Neutrophil (primary cell): Measurements from ENCODE around the gene RAB25.

Source experiments
- H3K27ac ChIP-seq: fragments of 200-600 bp; sonication (generic); 2 replicates; pipeline ENCODE4 v1.5.1; 2016; ENCODE audit warnings: mild to moderate bottlenecking, moderate library complexity
- H3K27me3 ChIP-seq: fragments of 200-600 bp; sonication (generic); 2 replicates; pipeline ENCODE4 v1.6.0; 2016; ENCODE audit warnings: mild to moderate bottlenecking
- H3K36me3 ChIP-seq: fragments of 200-600 bp; sonication (generic); 2 replicates; pipeline ENCODE4 v1.5.1; 2017
- H3K4me1 ChIP-seq, 2 experiments: fragments of 200-600 bp in 1 of 2; sonication (generic) in 1 of 2; 1 replicate in 1 of 2; 2 replicates in 1 of 2; pipeline versions ENCODE4 v1.5.1 to v1.6.1; 2013 to 2016; ENCODE audit warnings: low read depth in 1 of 2, low read length in 1 of 2, mild to moderate bottlenecking in 1 of 2, moderate library complexity in 1 of 2; ENCODE audit not compliant: control insufficient read depth in 1 of 2, insufficient read depth in 1 of 2
- H3K4me3 ChIP-seq, 2 experiments: fragments of 200-600 bp in 1 of 2; sonication (generic) in 1 of 2; 1 replicate in 1 of 2; 2 replicates in 1 of 2; pipeline ENCODE4 v1.5.1; 2013 to 2016; ENCODE audit warnings: low read depth in 1 of 2, low read length in 1 of 2, mild to moderate bottlenecking in 1 of 2, moderate library complexity in 1 of 2
- H3K9me3 ChIP-seq: fragments of 200-600 bp; sonication (generic); 2 replicates; pipeline ENCODE4 v1.5.1; 2016
- CTCF ChIP-seq: fragments of 200-600 bp; sonication (generic); IDR thresholded peaks from 2 replicates; pipeline ENCODE4 v1.5.1; 2016; ENCODE audit warnings: antibody characterized with exemption

RAB25 gene

GRCh38 chr1:156106624-156107488 lies 45.9 kb downstream of the RAB25 start:
- Histone ChIP-seq H3K27ac (no peak overlapping the region), H3K9me3 (no peaks in the 10 kb centered on the region), H3K4me1 (peaks cover 7 to 8% of the 10 kb centered on the region in 2 experiments), H3K36me3 (no peaks in the 10 kb centered on the region), H3K4me3 (peak overlapping the region in 1 of 2 experiments; percentile 55), H3K27me3 (peaks cover 84% of the 10 kb centered on the region)
- no peak for TF ChIP-seq CTCF

GRCh38 chr1:156108057-156108456 lies 47.1 kb downstream of the RAB25 start:
- no peak for TF ChIP-seq CTCF
- H3K36me3 ChIP-seq = no peaks in the 10 kb centered on the region
- peaks cover 96% of the 10 kb centered on the region for H3K27me3 ChIP-seq
- no peak overlapping the region for H3K4me3 ChIP-seq
- H3K4me1 ChIP-seq = peaks cover 5 to 7% of the 10 kb centered on the region in 2 experiments
- no peaks in the 10 kb centered on the region for H3K9me3 ChIP-seq
- no peak overlapping the region for H3K27ac ChIP-seq

GRCh38 chr1:156108664-156109241 lies 47.8 kb downstream of the RAB25 start:
- Histone ChIP-seq H3K4me3 (no peak overlapping the region), H3K27ac (no peak overlapping the region), H3K4me1 (peaks cover 5 to 7% of the 10 kb centered on the region in 2 experiments)

GRCh38 chr1:156110252-156110651 lies 49.3 kb downstream of the RAB25 start:
- no peak overlapping the region for H3K27ac ChIP-seq
- no peak for TF ChIP-seq CTCF
- no peaks in the 10 kb centered on the region for H3K9me3 ChIP-seq
- no peaks in the 10 kb centered on the region for H3K36me3 ChIP-seq
- H3K4me3 ChIP-seq = no peak overlapping the region
- peaks cover 97% of the 10 kb centered on the region for H3K27me3 ChIP-seq
- peaks cover 12 to 17% of the 10 kb centered on the region in 2 experiments for H3K4me1 ChIP-seq

More at GRCh38 chr1:156108664-156109241, 47.8 kb downstream of the RAB25 start:
- Histone ChIP-seq H3K36me3 (no peaks in the 10 kb centered on the region), H3K9me3 (no peaks in the 10 kb centered on the region), H3K27me3 (peaks cover 97% of the 10 kb centered on the region)
- TF ChIP-seq CTCF = no peak

GRCh38 chr1:156111355-156111962 lies 50.5 kb downstream of the RAB25 start:
- H3K36me3 ChIP-seq = no peaks in the 10 kb centered on the region
- no peak overlapping the region for H3K27ac ChIP-seq
- no peak overlapping the region for H3K4me3 ChIP-seq
- TF ChIP-seq CTCF = no peak
- peaks cover 15 to 21% of the 10 kb centered on the region in 2 experiments for H3K4me1 ChIP-seq
- H3K27me3 ChIP-seq = peaks cover 97% of the 10 kb centered on the region
- H3K9me3 ChIP-seq = no peaks in the 10 kb centered on the region
